ENCODE data around the gene PRPF19.

Gene PRPF19

DNA sequence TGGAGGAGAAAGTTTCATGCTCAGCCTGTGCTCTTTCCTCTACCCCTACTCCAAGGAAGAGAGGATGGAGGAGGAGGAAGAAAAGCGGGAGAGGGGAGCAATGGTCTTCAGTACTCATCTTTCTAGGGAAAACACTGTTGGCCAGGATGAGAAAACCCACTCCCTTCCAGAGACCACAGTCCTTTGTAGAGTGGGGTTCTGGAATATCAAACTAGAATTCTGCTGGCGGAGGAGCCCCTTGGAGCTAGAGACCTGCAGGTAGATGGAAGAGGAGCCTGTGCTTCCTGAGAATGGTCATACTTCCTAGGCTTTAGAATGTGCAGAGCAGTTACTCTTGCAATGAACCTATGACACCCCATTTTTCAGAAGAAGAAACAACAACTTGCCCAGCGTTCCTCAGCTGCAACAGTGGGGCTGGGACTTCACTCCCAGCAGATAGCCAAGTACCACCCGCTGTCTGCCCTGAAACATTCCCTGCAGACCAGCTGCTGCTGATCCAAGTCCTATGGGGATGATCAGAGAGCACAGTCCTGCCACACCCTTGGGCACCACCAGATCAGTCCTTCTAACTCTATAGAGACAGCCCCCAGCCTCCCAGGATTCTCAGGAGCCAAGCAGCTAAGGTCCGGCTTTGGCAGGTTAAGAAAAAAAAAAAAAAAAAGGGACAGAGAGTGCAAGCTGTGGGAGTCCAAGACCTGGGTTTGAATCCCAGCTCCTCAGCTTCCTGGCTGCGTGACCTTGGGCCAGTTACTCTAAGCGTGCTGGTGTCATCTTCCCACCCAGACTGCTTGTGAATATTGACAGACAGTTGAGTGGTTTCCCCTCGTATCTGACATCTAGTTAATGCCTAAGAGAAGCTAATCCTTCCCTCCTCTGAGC, 51.3 kb downstream of the PRPF19 start:
- FAIRE-seq (no peak), DNase-seq (ENCODE audit: insufficient read length, low spot score) (no peak)
- no peak for TF ChIP-seq POLR2A (IDR thresholded peaks at IDR 0.05; ENCODE audit: low read depth, low read length)

DNA sequence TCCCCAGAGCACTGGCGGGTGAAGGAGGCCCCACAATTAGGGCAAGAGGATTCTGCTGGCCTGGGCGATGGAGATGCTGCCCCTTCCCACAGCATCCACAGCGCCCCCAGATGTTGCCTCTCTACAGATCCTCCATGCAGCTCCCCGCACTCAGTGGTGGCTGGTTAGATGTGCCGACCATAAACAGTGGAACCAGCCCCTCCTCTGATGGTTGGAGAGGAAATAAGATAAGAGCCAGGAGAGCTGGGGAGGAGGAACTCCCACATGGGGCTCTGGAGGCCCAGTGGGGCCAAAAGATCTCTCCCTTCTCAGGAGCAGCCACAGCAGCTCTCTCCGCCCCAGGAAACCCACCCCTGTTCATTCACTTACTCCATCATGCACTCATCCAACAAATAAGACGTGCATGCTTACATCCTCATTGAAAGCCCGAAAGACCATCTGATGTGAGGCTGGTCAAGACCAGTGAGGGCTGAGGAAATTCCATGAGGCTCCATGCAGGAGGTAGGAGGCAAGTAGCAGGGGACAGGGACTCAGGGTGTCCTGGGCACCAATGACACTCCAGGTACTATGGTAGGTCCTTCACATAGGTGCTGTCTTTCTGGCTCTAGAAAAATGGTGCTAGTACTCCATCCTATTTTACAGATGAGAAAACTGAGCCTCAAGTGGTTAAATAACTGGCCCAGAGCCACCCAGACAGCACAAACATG, 52.1 kb downstream of the PRPF19 start:
- TF ChIP-seq POLR2A (IDR thresholded peaks at IDR 0.05; ENCODE audit: low read depth, low read length): no peak
- no peak for DNase-seq (ENCODE audit: insufficient read length, low spot score)
- no peak for FAIRE-seq

DNA sequence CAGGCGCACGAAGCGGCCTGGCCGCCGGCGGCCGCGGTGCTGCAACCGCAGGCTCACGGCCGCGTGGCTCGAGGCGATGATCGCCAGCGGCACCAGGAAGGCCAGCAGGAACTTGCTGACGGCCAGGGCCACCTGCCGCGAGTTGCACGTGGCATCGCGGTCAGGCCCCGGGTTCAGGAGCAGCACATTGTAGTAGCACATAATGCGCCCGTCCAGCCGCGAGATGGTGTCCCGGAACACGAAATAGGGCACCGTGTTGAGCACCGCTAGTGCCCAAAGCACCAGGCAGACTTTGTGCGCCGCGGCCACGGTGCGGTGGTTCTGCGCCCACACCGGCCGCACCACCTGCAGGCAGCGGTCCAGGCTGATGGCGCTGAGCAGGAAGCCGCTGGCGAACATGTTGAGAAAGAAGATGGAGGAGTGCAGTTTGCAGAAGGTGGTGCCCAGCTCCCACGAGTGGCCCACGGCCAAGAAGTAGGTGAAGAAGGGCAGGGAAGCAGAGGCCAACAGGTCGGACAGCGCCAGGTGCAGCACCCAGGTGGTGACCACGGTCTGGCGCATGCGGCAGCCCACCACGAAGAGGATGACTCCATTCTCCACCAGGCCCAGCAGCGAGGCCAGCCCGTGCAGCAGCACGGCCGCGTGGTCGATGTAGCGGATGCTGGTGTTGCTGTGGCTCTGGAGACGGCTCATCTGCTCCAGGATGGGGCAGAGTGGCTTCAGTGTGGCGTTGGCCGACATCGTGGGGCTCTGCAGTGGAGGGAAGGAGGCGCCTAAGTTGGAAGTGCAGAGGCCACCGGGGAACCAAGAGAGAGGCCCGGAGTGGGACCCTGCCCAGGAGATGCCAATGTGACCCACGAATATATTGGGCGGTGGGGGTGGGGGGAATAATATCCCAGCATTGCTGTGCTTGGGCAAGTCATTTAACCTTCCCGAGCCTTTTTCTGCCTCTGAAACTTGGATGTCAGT, 53.1 kb downstream of the PRPF19 start:
- TF ChIP-seq POLR2A (IDR thresholded peaks at IDR 0.05; ENCODE audit: low read depth, low read length): no peak
- FAIRE-seq (no peak), DNase-seq (ENCODE audit: insufficient read length, low spot score) (no peak)

DNA sequence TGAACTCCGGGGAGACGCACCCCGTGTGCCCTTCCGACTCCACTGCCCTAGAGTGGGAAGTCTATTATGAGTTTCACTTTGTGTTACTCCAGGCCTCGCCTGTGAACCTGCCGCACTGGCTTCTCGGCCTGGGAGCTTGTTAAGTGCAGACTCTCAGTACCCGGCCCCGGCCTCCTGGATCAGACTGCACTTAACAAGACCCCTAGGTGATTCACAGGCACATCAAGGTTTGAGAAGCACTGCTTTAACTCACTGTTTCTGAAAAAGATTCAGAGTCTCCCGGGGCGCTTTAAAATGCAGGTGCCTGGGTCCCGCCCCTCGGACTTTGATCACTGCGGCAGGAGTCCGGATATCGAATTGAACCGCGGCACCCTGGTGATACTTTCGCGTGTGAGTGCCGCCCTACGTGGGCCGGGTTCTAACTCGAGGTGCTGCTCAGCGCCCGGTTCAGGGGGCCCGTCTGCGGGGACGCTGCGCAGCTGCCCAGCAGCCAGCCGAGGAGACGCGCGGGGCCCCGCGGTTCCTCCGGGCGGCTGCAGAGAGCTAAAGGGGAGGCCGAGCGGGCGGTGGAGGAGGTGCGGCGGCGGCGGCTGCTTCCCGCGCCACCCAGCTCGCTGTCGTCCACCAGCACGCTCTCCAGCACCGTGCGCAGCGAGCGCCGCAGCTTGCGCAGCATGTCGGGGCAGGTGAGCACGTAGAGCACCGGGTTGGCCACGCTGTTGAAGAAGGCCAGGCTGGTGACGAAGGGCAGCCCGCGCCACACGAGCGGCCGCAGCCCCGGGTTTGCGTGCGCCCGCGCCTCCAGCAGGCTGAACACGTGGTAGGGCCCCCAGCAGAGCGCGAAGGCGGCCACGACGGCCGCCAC, 54.0 kb downstream of the PRPF19 start:
- no peak for FAIRE-seq
- no peak for TF ChIP-seq POLR2A (IDR thresholded peaks at IDR 0.05; ENCODE audit: low read depth, low read length)
- DNase-seq (ENCODE audit: insufficient read length, low spot score): no peak

DNA sequence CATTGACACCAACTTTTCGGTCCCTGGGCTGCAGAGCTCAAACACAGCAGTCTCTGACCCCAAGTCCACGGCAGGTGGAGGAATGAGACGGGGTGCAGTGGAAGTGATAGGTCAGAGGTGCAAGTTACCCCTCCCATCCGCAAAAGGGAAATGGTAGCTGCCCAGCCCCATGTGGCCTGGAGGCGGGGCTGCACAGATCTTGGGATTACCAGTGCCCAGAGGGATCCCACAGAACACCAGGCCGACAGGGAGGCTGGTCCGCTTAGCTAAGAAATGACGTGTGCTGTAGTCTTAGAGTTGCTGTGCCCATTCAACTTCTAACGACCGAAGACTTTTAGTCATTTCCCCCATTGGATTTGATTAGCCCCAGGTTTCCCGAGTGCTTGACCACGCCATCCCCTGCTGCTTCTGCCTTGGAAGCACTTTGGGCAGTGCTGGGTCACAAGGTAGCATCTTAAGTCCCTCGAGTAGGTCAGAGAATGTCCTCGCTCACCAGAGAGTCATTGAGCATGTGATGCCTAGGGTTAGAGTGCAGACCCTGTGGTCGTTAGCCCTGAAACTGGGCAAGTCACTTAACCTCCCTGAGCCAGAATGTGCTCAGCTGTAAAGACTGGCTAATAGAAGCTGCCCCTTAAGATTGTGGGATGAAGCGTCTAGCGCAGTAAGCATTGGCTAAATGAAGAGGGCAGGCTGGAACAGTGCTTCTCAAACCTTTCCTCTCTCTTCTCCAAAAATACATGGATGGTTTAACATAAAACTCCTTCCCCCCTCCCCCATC, 54.9 kb downstream of the PRPF19 start:
- FAIRE-seq: no peak
- TF ChIP-seq POLR2A (IDR thresholded peaks at IDR 0.05; ENCODE audit: low read depth, low read length): no peak

DNA sequence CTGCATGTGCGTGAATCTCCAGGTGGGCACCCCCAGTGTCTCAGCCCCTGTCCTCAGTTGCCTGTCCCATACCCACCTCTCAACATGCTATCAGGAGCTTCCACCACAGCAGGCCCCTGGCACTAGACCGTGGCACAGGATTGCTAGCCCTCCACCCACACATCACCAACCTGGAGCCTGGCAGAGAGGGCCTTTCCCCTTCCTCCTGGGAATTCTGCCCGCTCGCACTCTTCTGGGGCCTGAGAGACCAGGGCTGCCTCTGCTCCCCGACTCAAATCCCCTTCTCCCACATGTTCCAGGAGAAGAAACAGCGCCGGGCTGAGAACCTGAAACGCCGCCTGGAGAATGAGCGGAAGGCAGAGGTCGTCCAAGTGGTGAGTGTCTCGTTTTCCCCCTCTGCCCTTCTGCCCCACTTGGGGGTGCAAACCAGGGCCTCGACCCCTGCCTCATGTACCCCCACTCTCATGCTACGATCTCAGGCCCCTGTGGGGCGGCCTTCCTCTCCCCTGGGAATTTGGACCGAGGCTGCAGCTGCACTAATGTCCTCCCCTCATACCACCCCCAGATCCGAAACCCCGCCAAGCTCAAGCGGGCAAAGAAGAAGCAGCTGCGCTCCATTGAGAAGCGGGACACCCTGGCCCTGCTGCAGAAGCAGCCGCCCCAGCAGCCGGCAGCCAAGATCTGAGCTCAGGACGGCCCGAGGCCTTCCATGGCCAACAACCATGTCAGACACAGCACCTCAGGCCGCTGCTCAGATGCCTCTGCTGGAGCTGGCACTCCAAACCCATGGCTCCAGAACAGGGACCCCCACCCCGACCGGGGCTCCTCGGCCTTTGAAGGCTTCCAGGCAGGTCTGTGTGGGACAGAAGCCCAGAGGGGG, 56.5 kb downstream of the PRPF19 start:
- TF ChIP-seq POLR2A (IDR thresholded peaks at IDR 0.05; ENCODE audit: low read depth, low read length): no peak
- no peak for DNase-seq (ENCODE audit: insufficient read length, low spot score)
- FAIRE-seq: no peak

More for the DNA sequence above, 54.9 kb downstream of the PRPF19 start:
- no peak for DNase-seq (ENCODE audit: insufficient read length, low spot score)

DNA sequence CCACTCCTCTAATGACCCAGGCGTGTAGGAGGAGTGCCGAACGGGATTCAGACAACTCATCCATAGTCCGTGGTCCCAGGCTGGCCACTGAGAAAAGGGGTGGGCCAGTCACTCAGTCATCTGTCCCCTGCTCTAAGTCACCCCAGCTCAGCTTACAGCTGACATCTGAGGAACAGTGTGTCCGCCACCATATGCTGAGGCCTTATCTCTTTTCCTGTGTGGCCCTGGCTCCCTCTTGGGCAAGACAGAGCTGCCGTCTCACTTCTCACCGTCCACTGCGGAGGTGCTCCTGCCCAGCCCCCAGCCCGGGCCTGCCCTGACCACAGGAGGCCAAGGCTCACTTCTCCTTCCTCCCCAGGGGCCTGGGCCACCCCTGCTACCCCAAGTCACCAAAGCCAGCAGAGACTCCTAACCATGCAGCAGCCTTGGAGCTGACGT, 57.7 kb downstream of the PRPF19 start:
- FAIRE-seq: no peak
- TF ChIP-seq POLR2A (IDR thresholded peaks at IDR 0.05; ENCODE audit: low read depth, low read length): no peak
- DNase-seq (ENCODE audit: insufficient read length, low spot score): no peak

DNA sequence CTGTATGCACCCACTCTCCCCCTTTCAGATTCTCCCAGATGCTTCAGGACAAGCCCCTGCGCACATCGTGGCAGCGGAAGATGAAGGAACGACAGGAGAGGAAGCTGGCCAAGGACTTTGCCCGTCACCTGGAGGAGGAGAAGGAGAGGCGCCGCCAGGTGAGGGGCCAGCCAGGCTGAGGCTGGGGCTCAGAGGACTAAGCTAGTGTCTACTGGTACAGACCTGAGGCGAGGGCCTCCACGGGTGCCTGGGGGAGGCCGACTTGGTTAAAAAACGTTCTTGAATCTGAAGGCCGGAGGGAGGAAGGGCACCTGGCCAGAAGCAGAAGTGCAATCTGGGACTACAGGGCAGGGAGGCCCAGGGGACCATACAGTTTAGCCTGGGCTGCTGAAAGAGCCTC, 58.5 kb downstream of the PRPF19 start:
- no peak for TF ChIP-seq POLR2A (IDR thresholded peaks at IDR 0.05; ENCODE audit: low read depth, low read length)
- DNase-seq (ENCODE audit: insufficient read length, low spot score) (no peak), FAIRE-seq (no peak)

DNA sequence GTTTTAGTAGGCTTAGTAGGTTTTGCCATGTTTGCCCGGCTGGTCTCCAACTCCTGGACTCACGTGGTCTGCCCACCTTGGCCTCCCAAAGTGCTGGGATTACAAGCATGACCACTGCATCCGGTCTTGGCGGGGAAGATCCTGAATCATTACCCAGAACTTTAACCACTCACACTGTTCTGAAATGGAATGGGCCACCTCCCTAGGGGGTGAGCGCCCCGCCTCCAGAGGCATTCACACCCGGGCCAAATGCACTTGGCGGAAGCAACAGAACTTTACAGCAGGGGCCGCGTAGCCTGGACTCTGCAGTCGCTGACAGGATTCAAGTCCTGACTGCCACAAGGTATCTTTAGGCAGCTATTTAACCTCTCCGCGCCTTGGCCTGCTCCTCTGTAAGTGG, 59.1 kb downstream of the PRPF19 start:
- FAIRE-seq: no peak
- no peak for DNase-seq (ENCODE audit: insufficient read length, low spot score)
- no peak for TF ChIP-seq POLR2A (IDR thresholded peaks at IDR 0.05; ENCODE audit: low read depth, low read length)

DNA sequence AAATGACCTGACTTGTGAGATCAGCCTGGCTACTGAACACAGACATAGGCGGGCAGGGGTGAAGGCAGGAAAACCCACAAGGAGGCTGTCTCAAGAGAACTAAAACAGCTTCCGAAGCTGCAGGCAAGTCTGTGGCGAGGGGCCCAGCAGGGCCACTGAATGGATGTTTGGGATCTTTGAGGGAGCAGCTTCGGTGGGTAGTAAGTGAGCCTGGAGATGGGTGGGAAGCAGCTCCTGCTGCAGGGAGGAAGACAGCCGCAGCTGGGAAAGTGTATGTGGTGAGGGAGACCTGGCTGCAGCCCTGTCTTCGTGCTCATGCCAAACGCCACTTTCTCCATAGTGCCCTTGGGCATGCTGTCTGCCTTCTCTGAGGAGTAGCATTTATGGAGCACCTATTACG, 61.0 kb downstream of the PRPF19 start:
- FAIRE-seq (no peak), DNase-seq (ENCODE audit: insufficient read length, low spot score) (no peak)
- no peak for TF ChIP-seq POLR2A (IDR thresholded peaks at IDR 0.05; ENCODE audit: low read depth, low read length)

DNA sequence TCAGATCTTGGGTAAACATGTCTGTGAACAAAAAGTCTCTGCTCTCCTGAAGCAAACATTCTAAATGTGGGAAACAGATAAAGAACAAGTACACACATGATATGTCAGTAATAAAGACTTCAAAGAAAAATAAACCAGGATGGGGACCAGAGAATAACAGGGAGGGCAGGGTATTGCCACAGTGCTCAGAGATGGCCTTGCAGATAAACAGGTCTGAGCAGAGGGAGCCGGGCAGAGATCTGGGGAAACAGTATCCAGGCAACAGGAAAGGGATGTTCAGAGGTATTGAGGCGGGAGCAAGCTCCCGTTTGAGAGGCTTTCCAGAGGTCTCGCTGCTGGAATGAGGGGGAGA, 61.5 kb downstream of the PRPF19 start:
- no peak for DNase-seq (ENCODE audit: insufficient read length, low spot score)
- TF ChIP-seq POLR2A (IDR thresholded peaks at IDR 0.05; ENCODE audit: low read depth, low read length): no peak
- no peak for FAIRE-seq
